ENCODE data around the gene NUS1.
"Not testable (repeated sequence)": the region's sequence is repeated elsewhere in the genome, so short reads cannot be mapped to it uniquely, and the experiment has no call there.

Gene NUS1

DNA sequence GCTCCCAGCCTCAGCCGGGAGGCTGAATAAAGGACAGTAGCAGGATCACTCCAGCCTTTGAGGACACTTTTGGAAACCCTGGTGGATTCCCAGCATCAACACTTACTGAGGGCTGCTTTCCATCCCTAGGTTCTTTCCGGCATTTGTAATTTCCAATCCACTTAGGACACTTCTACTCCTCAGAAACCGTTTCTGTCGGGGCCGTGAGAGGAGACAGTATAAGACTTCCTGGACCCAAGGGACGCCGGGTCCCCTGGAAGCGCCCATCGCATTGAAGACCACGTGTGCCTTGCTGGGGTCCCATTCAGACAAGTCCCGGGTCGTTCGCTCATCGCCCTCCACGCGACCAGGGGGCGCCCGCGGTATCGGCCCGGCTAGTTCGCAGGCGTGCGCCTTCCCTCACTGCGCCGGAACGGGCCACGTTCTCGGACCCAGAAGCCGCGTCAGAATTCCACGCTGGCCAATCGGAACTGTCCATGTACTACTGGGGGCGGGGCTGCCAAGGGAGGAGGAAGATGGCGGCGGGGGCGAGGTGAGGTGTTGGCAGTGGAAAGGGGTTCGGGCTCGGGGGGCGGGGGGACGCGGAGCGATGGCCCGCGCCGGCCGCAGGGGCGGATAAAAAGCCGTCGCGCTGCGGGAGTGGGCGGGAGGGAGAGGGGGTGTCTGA, at the start of gene NUS1:
NUS1 (plus strand) TSS at position 479 of the 667 bp plus-strand sequence. CDS start 202 bp downstream, outside the sequence.
- peak; percentile 96 to 97 for DNase-seq (ENCODE audit: low read depth in 2 of 2)

DNA sequence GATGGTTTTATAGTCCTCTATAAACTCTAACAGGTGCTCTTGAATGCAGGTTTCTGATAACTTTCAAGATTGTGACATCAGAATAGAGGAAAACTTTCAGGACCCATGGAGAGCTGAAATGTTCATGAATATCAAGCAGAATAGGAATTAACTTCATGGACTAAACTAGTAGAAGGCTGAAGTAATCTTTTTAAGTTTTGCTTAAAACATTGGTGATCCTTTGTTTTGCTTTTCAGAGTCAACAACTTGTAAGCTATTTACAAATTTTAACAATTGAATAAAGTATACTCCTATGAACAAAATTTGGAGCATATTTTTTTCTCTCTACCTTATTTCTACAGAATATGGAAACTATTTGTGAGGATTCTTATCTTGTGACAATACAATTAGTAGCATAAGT, 47.7 kb upstream of the NUS1 start:
- DNase-seq (ENCODE audit: low read depth in 2 of 2), result no peak

DNA sequence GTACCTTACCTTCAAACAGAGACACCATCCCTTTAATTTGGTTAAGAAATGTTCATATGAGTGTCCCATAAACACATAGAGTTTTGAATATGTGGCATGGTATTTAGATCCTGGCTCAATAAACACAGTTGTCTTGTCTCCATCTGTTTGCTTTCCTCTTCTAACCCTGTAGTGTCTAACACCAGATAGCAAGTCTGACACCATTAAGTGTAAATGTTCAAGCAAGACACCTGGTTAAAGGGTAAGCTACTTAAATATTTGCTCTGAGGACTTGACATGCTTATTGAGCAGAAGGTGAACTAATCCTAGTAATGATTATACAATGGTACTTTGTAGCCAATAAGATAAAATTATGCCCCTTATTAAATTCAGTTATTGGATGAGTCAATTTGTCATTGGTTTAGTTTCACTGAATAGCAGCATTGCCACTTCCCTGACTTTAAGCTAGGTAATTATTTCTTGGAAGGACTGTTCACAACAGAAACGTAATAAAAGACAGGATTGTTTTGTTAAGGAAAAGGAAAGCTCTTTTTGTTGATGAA, 46.1 kb upstream of the NUS1 start:
- no peak for DNase-seq (ENCODE audit: low read depth in 2 of 2)

DNA sequence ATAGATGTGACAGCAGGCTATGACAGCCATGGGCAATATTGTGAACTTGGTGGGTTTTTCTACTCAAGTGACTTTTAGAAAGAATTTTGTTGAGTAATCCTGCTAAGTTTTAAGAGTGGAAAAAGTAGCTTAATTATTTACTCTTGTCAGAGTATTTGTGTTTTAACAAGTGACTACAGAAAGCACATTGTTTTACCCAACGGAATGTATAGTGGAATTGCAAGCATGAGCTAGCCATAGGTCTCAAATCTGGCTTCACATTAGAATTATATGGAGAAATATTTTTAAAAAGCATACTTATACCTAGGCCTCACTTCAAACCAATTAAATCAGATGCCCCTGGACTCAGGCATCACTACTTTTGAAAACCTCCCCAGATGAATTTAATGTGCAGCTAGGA, 37.5 kb upstream of the NUS1 start:
- DNase-seq (ENCODE audit: low read depth in 2 of 2), result no peak

DNA sequence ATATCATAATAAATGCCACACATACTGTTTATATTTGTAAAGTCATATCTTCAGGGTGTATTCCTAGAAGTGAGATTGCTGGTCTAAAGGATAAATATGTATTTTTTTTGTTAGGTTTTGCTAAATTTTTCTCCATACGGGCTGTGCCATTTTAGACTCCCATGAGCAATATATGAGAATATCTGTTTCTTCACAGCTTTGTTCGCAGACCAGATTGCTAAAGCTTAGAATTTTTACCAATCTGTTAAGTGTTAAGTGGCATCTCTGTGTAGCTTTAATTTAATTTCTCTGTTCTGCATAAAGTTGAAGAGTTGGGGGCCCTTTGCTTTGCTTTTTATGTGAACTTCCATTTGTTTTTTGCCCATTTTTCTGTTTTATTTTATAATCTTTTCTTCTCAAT, 32.3 kb upstream of the NUS1 start:
- DNase-seq (ENCODE audit: low read depth in 2 of 2), result no peak

DNA sequence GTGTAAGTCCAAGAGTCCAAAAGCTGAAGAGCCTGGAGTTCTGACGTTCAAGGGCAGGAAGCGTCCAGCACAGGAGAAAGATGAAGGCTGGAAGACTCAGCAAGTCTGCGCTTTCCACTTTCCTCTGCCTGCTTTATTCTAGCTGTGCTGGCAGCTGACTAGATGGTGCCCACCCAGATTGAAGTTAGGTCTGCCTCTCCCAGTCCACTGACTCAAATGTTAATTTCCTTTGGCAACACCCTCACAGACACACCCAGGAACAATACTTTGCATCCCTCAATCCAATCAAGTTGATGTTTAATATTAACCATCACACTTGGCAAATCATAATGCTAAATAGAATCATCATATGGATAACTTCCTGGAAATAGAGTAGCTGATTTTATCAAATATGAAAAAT, 23.3 kb upstream of the NUS1 start:
- not testable (repeated sequence) for DNase-seq (ENCODE audit: low read depth in 2 of 2)

DNA sequence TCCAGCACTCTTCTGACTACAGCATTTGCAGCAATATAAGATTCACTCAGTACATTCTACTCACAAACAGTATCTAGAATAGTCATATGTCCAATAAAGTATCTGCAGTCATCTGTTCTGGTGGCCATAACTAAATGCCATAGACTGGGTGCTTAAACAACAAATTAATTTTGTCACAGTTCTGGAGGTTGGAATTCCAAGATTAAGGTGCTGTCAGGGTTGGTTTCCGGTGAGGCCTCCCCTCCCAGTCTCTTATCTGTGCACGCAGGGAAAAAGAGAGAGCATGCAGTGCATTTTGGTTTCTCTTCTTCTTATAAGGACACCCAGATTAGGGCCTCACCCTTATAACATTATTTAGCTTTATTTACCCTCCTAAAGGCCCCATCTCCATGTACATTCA, 21.3 kb upstream of the NUS1 start:
- DNase-seq (ENCODE audit: low read depth in 2 of 2), result no peak

DNA sequence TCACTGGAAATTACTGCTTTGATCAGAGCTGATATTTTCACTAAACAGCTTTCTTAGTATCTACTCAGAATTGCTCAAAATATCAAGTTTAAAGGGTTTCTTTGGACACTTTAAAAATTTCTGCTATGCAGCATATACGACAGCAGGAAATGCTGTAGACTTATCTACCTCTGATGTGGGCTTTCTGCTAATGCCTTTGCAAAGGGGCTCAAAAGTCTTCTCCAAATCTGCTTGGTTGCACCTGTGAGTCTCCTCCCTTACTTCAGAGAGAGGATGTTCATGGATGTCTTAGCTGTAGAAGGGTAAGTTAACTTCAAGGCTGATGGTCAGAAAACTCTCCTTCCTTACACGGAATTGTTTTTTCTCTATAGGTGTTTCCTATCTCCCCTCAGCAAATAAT, 19.9 kb upstream of the NUS1 start:
- DNase-seq (ENCODE audit: low read depth in 2 of 2), result no peak

DNA sequence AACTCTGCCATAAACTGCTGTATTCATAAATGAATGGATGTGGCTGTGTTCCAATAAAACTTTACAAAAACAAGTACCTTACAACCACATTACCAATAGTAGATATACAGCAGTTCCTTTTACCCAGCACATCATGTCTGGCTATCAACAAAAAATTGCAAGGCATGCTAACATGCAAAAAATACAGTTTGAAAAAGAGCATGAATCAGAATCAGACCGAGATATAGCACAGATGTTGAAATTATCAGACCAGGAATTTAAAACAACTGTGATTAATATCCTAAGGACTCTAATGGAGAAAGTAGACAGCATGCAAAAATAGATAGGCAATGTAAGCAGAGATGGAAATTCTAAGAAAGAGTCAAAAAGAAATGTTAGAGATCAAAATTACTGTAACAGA, 8.4 kb upstream of the NUS1 start:
- no peak for DNase-seq (ENCODE audit: low read depth in 2 of 2)

DNA sequence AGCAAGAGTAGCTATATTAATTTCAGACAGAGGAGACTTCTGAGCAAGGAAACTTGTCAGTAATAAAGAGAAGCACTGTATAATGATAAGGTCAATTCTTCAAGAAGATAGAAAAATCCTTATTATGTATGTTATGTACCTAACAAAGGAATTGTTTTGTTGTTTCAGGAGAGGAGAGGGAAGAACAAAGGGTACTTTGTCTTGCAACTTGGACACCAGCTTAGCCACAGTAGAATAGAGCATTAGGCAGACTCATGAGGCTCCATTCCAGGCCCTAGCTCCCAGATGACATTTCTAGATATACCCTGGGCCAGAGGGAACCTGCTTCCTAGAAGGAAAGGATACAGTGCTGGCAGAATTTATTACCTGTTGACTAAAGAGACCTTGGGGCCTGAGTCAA, 6.5 kb upstream of the NUS1 start:
- DNase-seq (ENCODE audit: low read depth in 2 of 2), result no peak

DNA sequence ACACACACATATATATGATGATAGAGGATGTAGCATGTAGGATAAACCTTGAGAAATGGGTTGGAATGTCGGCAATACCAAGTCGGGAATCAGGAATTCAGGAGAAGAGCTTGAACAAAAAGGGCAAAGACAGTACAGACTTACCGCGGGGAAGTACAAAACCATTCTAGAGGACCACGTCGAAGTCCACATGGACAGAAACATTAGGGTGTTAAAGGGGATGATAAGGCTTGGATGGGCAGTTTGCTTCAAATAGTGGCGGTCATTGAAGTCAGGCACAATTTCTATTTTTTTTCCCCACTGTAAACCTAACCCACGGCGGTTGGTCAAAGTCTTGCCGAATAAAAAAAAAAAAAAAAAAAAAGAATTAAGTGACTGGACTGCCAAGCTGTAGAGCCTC, 766 bp upstream of the NUS1 start:
- DNase-seq (ENCODE audit: low read depth in 2 of 2), result no peak

DNA sequence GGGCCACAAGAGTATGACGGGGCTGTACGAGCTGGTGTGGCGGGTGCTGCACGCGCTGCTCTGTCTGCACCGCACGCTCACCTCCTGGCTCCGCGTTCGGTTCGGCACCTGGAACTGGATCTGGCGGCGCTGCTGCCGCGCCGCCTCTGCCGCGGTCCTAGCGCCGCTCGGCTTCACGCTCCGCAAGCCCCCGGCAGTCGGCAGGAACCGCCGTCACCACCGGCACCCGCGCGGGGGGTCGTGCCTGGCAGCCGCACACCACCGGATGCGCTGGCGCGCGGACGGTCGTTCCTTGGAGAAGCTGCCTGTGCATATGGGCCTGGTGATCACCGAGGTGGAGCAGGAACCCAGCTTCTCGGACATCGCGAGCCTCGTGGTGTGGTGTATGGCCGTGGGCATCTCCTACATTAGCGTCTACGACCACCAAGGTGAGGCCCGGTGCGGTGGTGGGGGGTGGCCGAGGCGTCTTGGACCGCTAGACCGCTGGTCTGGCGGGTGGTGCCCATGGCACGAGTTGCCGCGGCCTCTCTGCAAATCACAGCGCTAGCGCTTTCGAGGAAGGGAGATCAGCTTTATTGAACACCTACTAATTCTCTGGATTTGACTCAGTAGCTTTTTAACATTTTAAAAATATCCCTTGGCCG, 511 bp downstream of the NUS1 start:
- DNase-seq (ENCODE audit: low read depth in 2 of 2), result not testable (repeated sequence)

DNA sequence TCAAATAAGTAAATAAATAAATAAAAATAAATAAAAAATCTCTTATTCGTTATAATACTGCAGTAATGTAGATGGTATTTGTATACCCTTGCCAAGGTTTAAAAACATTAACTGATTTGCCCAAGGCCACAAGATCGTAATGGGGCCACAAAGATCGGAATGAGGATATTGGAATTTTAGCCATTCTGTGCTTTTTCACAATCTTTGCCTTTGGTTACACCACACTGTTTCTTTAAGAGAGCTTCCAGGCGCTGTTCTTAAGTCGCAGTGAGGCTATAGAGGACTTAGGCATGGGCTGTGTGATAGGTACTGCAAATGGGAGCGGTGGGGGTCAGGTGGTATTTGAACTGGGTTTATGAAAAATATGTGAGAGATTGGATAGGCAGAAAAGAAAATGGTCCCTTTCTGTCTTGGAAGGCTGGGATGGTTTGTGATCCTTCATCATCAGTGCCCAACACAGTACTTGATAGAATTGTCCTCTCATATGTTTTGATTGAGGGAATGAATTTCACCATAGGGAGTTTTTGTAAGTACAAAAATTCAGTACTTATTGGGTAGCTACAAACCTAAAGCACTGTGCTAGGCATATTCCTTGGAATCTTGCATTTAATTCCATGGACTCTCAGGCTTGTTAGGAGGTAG, 1.4 kb downstream of the NUS1 start:
- no peak for DNase-seq (ENCODE audit: low read depth in 2 of 2)

DNA sequence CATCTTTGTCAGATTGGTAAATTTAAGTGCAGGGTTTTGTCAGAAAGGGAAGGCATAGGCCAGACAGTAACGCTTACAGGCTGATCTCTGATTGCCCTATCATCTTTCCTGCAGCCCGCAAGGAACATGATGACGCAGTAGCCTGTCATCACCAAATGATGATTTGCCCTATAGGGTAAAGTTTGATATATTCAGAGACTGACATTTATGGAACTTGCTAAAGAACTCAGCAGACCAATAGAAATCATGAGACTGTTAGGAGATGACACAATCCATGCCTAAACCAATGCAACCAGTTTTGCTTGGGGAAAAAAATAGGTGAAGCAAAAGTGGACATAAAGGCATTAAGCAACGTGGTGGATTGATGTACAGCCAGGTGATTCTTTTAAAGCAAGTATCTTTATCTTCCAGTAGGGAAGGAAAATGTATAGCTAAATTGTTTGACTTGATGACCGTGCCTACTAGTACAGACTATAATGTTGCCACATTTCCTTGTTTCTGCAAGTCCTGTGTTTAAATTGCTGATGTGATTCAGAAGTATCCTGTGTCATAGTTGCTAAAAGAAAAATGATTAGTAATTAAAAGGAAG, 2.4 kb downstream of the NUS1 start:
- DNase-seq (ENCODE audit: low read depth in 2 of 2), result peak in 1 of 2 experiments; percentile 4

DNA sequence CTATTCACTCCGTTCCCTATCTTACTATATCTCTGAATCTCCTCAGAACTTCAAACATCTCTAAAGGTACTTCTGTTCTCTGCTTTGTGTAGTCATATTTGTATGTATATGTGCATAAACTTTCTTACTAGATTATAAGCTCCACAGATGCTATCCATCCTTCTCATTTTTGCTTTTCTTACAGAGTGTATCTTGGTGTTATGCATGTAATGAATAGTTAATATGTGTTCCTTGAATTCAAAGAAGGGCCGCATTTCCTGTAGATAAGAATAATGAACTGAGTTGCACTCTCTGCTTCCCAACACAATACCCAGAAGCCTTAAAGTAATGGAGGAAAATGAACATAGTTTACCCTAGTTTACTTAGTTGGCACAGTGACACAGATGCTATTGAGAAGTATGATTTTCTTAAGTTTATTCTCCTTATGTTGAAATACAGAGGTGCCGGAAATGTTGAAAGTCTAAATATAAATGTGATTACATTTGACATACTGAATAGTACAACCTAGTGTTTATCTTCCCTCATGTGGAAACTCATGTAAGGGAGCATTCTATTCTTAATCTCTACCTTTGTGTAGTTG, 6.0 kb downstream of the NUS1 start:
- DNase-seq (ENCODE audit: low read depth in 2 of 2), result no peak

DNA sequence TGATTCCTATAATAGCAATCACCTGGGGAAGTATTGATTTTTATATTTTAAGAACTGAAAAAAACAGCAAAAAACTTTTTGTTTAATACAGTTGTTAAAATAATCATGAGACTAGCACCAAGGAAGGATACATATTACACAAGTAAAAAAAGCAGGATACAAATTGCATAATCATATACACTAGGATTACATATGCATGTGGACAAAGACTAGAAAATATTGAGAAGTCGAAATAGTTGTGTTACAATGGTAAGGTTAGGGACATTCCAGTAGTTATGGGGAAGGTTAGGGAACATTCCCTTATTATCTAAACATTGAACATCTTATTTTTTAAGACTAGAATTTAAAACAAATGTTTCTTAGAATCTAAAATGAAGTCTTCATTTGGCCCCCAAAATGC, 9.5 kb downstream of the NUS1 start:
- no peak for DNase-seq (ENCODE audit: low read depth in 2 of 2)

DNA sequence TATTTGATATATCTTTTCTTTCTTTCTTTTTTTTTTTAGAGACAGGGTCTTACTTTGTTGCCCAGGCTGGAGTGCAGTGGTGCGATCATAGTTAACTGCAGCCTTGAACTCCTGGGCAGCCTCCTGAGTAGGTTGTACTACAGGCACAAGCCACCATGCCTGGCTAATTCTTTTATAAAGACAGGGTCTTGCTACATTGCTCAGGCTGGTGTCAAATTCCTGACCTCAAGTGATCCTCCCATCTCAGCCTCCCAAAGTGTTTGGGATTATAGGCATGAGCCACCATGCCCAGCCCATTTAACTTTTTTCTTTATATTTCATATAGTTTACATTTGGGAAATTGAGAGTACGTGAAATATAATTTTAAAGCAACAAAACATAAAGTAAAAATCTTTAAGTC, 10.1 kb downstream of the NUS1 start:
- DNase-seq (ENCODE audit: low read depth in 2 of 2), result no peak

DNA sequence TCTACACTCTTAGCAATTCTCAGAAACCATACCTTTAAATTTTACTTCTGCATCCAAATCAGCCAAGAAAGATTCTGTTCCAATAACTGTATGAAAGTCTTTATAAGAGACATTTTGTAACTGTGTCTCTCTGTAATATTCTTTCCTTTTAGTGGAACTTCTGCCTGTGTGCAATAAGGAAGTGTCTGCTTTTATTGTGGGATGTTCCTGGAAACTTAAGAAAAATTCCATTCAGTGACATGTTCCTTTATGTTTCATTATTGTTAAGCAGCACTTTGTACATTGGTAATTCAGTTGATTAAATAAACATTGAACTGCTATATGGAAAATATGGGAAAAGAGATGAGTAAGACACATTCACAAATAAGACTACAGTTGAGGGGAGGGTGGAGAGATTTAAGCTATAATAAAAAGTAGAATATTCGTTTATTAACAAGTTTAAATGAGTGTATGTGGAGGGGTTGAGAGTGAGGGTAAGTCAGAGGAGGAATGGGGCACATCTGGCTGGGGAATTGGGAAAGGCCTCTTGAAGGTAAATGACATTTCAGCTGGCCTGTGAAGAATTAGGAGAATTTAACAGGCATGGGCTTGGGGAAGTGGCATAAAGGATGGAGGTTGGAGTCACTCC, 11.9 kb downstream of the NUS1 start:
- DNase-seq (ENCODE audit: low read depth in 2 of 2), result no peak

DNA sequence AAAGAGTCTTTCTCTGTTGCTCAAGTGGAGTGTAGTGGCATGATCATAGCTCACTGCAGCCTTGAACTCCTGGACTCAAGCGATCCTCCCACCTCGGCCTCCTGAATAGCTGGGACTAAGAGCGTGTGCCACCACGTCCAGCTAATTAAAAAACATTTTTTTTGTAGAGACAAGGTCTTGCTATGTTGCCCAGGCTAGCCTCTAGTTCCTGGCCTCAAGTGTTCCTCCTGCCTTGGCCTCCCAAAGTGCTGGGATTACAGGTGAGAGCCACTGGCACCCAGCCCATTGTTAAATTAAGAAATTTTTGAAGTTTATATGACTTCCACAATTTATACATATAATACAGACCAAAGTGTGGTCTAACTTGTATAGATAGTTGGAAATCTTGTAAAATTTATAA, 14.3 kb downstream of the NUS1 start:
- DNase-seq (ENCODE audit: low read depth in 2 of 2), result not testable (repeated sequence)

DNA sequence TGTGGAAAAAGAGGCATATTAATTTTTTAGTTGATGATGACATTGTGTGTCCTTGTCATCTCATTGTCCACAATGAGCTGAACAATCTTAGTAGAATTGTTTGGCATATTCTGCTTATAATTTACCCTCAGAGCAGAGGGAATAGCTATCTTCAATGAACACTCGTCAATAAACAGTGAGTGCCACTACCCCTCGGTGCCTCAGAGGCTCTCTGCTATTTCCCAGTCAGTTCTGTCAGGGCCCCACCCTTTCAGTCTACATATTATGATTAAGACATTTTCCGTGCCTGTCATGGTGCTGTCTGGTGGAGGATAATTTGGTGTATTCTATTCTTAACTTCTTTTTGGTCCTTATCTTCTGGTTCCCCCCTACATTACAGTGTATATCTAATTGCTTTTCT, 31.2 kb downstream of the NUS1 start:
- no peak for DNase-seq (ENCODE audit: low read depth in 2 of 2)

DNA sequence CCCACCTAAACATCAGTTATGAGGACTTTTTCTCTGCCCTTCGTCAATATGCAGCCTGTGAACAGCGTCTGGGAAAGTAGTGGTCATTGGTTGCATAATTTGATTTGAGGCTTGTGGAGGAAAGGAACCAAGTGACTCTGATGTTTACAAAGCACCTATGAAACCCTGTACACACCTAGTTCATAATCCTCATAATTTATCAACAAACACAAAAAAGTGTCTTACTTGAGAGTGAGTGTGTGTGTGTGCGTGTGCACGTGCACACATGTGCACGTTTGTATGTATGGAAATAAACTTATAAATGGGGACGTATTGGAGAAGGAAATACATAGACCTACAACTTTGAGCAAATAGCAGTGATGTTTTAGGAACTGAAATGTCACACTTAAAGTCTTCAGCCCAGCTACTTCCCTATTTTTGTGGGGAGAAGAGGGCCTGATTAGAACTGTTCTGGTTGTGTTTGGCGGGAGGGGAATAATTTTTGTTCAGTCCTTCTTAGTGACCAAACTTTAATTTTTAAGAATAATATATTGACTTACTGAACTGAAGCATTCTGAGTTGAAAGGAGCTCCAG, 31.8 kb downstream of the NUS1 start:
- not testable (repeated sequence) for DNase-seq (ENCODE audit: low read depth in 2 of 2)

Measured in fibroblast of skin of left quadriceps (primary cell).